Measurements from ENCODE around the gene SUPT5H.
"Not testable (repeated sequence)": the region's sequence is repeated elsewhere in the genome, so short reads cannot be mapped to it uniquely, and the experiment has no call there.

SUPT5H gene

DNA sequence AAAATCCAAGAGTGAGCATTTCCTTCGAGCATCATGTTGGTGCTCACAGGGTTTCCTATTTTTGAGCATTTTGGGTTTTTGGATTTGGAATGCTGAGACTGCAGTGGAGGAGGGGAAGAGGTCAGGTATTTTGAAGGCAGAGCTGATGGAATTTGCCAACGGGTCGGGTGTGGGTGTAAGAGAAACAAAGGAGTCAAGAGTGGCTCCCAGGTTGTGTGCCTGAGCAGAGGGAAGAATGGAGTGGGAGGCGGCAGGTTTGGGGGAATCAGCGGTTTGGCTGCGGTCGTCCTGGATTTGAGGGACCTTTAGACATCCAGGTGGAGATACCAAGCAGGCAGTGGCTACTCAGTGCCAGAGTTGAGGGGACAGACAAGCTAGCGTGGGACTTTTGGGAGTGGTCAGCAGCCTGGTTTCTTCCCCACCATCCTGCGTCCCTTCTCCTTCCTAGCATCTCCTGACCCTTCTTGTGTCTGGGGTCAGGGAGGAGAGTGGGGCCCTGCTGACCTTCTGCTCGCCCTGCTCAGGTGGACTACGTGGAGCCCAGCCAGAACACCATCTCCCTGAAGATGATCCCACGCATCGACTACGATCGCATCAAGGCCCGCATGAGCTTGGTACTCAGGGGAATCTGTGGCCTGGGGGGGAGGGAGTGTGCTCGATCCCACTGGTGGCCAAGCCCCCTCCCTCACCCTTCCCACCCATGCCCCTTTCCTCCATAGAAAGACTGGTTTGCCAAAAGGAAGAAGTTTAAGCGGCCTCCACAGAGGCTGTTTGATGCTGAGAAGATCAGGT lies 20.8 kb downstream of the SUPT5H start:
- DNase-seq (ENCODE audit: low read depth) = no peak

DNA sequence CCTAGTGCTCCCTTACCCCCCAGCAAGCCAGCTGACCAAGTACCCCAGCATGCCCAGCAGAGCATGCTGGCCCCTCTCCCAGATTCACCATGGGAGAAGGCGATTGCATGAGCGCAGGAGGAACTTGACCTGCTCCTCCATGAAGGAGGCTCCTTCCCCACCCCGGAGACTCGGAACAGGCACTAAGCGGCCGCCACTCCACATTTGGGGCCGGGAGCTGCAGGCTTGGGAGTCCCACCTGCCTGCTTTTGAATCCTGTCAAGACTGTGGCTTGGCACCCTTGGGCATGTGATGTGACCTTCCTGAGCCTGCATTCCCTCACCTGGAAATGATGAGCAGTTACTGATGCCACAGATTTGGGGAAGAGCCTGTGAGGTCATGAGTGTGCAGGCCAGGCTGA lies 22.6 kb downstream of the SUPT5H start:
- DNase-seq (ENCODE audit: low read depth) = no peak

DNA sequence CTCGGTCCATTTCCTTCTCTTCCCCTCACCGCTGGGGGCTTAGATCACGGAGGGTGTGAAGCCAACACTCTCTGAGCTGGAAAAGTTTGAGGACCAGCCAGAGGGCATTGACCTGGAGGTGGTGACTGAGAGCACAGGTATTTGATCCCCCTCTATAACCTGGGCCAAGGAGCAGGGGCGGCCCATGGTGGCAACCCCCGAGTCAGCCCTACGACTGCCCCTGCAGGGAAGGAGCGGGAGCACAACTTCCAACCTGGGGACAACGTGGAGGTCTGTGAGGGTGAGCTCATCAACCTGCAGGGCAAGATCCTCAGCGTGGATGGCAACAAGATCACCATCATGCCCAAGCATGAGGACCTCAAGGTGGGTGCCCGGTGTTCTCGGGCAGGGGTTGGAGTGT lies 23.7 kb downstream of the SUPT5H start:
- no peak for DNase-seq (ENCODE audit: low read depth)

GRCh38 chr19:39469567-39469966 lies 24.2 kb downstream of the SUPT5H start:
- DNase-seq (ENCODE audit: low read depth) = no peak

DNA sequence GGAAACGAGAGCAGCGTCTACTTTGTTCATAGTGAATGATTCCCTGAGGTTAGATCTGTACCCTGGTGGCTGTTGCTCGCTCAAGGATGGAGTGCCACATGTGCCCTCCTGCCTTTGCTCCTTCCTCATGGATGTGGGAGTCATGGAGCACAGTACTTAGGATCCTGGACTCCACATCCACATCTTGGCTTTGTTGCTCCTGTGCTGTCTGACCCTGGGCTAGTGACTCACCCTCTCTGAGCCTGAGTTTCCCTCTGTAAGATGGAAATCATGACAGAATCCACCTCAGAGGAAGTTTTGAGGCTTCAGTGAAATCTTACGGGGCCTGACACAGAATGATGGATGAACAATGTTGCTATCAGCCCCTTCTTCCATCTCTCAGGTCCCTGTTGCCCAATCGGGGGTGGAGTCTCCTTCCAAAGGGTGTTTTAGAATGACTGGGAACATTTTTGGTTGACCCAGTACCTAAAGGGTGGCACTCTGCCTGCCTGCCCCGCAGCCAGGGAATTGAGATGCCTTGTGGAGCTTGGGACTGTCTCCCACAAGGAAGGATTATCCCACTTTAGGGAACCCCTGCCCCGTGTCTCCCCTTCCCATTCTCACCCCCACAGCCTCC lies 25.4 kb downstream of the SUPT5H start:
- DNase-seq (ENCODE audit: low read depth) = no peak

DNA sequence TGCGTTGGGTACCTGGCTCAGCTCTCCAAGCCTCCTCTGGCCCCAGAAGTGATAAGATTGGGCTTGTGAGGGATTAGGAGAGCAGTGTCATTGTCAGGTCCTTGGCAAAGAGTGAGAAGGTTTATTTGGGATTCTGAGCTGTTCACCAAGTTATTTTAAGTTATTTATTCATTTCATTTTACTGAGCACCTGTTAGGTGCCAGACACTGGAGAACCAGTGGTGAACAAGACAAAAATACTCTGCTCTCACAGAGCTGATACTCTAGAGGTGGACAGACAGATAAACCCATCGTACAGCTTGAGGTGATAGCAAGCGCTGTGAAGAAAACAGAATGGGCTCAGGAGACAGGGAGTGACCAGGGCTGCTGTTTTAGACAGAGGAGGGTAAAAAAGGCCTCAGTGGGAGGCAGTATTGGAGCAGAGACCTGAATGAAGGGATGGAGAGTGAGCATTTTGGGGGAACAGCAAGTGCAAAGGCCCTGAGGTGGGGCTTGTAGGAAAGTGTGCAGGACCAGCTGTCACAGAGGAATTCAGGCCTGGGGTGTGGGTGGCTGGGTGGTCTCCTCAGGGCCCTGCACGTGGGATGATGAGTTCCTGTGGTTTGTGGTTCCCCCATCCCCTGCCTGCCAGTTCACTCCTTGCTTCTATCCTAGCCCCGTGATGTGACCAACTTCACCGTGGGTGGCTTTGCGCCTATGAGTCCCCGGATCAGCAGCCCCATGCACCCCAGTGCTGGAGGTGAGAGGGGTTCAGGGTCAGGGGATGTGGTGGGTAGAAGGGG lies 26.6 kb downstream of the SUPT5H start:
- no peak for DNase-seq (ENCODE audit: low read depth)

DNA sequence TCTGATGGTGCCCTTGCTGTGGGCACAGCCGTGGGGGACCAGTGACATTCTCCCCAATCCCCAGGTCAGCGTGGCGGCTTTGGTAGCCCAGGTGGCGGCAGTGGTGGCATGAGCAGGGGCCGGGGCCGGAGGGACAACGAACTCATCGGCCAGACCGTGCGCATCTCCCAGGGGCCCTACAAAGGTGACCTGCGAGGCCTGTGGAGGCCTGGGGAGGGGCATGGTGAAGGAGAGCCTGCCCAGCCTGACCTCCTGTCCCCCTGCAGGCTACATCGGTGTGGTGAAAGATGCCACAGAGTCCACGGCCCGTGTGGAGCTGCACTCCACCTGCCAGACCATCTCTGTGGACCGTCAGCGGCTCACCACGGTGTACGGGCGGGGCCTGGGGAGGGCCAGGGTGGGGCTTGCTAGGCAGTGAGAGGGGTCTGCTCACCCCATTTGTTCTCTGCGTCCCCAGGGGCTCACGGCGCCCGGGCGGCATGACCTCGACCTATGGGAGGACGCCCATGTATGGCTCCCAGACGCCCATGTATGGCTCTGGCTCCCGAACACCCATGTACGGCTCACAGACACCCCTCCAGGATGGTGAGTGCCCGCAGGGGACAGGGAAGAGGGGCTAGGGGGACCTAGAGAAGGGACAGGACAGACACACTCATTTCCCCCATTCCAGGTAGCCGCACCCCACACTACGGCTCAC lies 27.5 kb downstream of the SUPT5H start:
- DNase-seq (ENCODE audit: low read depth) = no peak

- no peak for DNase-seq (ENCODE audit: low read depth)
Observed at GRCh38 chr19:39473443-39473960, 28.1 kb downstream of the SUPT5H start.

DNA sequence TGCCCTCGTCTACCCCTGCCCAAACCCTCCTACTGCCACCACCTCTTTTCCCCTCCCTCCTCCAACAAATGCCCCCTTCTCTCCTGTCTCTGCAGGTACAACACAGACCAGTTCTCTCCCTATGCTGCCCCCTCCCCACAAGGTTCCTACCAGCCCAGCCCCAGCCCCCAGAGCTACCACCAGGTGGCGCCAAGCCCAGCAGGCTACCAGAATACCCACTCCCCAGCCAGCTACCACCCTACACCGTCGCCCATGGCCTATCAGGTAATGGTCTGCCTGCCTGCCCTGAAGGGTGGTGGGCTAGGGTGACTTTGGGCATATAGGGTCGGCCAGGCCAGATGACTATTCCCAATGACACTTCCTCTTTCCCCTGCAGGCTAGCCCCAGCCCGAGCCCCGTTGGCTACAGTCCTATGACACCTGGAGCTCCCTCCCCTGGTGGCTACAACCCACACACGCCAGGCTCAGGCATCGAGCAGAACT lies 28.8 kb downstream of the SUPT5H start:
- DNase-seq (ENCODE audit: low read depth) = peak; percentile 58

- DNase-seq (ENCODE audit: low read depth) = no peak
Observed at GRCh38 chr19:39475748-39476147, 30.4 kb downstream of the SUPT5H start.

- DNase-seq (ENCODE audit: low read depth) = not testable (repeated sequence)
Observed at GRCh38 chr19:39479319-39479801, 34.0 kb downstream of the SUPT5H start.

DNA sequence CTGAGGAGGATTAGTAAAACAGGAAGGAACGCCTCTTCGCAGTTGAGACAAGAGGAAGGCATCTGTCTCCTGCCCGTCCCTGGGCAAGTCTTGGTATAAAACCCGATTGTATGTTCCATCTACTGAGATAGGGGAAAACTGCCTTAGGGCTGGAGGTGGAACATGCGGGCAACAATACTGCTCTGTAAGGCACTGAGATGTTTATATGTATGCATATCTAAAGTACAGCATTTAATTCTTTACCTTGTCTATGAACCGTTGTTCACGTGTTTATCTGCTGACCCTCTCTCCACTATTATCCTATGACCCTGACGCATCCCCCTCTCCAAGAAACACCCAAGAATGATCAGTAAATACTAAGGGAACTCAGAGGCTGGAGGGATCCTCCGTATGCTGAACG lies 34.5 kb downstream of the SUPT5H start:
- DNase-seq (ENCODE audit: low read depth) = no peak

DNA sequence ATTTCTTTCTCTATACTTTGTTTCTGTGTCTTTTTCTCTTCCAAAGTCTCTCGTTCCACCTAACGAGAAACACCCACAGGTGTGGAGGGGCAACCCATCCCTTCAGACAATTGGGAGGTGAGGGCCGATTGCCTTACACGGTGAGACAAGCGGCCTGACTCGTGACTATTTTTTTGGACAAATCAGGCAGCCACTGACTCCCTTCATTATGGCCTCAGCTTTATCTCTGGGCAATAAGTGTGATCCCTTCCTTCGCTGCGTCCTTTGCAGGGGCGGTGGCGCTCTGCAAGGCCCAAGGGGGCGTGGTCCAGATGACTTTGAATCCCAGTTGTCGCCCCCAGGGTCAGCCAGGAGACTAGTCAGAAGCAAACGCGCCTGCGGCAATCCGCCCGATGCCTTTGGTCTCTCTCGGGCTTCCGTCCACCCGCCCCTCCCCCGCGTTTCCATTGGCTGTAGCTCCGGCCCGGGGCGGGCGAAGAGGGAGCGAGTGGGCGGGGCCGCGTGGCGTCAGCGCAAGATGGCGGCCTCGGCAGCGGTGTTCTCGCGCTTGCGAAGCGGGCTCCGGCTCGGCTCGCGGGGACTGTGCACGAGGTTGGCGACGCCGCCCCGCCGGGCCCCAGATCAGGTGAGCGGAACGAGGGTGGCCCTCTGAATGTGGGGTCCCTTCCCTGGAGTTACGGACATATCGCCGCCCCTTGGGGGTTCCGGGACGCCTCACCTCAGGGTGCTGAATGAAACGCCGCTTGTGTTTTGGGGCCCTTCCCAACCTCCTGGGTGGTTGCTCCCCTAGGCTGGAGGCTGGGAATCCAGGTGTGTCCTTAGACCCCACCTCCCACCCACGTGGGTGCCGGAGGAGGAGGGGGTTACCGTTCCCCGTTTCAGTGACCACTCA lies 35.2 kb downstream of the SUPT5H start, which contains the start of gene TIMM50:
Gene TIMM50, plus strand, starts transcription at position 502 of the 892 bp plus-strand sequence. Its CDS starts 16 bp downstream, at position 518.
- peak; percentile 97 for DNase-seq (ENCODE audit: low read depth)

- no peak for DNase-seq (ENCODE audit: low read depth)
Observed at GRCh38 chr19:39481229-39481545, 35.8 kb downstream of the SUPT5H start.

- no peak for DNase-seq (ENCODE audit: low read depth)
Observed at GRCh38 chr19:39481676-39482075, 36.3 kb downstream of the SUPT5H start.

- DNase-seq (ENCODE audit: low read depth) = no peak
Observed at GRCh38 chr19:39483141-39483540, 37.8 kb downstream of the SUPT5H start.

DNA sequence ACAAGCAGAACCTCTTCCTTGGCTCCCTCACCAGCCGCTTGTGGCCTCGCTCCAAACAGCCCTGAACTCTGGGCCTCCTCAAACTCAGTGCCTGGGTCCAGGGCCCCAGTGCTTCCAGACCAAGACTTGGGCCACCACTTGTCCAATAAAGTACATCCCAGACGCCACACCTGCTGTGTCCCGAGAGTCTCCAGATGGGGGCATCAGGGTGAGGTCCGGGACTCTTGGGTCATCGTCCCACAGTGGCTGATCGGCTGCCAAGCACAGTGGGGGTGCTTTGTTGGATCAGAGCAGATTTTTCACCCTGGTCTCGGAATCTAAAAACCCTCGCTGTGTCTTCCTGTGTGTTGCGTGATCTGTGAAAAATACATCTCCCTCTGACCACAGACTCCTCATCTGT lies 44.4 kb downstream of the SUPT5H start:
- no peak for DNase-seq (ENCODE audit: low read depth)

DNA sequence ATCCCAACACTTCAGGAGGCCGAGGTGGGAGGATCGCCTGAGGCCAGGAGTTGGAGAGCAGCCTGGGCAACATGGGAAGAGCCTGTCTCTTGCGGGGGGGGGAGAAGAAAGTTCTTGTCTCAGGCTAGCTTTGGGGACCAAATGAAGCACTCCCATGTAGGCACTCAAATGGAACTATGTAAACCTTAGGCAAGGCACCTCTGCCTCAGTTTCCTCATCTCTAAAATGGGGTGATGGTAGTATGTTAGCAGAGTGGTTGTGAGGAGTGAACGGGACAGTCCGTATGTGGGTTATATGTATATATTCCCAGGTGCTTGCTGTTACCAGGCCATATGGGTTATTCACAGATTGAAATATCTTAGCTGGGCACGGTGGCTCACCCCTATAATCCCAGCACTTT lies 46.8 kb downstream of the SUPT5H start:
- DNase-seq (ENCODE audit: low read depth) = no peak

GRCh38 chr19:39492788-39493187 lies 47.4 kb downstream of the SUPT5H start:
- no peak for DNase-seq (ENCODE audit: low read depth)

DNA sequence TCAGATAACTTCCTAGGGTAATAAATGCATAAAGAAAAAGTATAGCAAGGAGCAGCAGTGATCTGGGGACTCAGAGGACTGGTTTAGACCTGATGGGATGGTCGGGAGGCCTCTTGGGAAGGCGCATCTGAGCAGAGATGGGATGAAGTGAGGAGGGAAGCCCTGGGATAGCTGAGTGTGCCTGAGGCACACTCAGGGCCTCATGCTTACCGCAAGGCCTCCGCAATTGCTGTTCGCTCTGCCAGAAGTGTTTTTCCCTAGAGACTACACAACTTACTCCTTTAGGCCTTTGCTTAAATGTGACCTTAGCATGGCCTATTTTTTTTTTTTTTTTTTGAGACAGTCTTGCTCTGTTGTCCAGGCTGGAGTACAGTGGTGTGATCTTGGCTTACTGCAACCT lies 49.3 kb downstream of the SUPT5H start:
- DNase-seq (ENCODE audit: low read depth) = no peak

- DNase-seq (ENCODE audit: low read depth) = no peak
Observed at GRCh38 chr19:39496063-39496462, 50.7 kb downstream of the SUPT5H start.
